K562 (cell line): ENCODE data around the gene N4BP3.

ENCODE experiments used
- CBX8 ChIP-seq: fragments of 200-600 bp; sonication (generic); IDR thresholded peaks from 2 replicates; pipeline ENCODE4 v1.6.1; 2012; ENCODE audit warnings: borderline replicate concordance, mixed run types, low read depth, mild to moderate bottlenecking, moderate library complexity, mixed read lengths, low read length, control low read depth, inconsistent platforms; ENCODE audit not compliant: poor library complexity, severe bottlenecking; ENCODE audit errors: extremely low read depth
- FOS ChIP-seq: IDR thresholded peaks from 3 replicates; pipeline ENCODE4 v1.6.1; 2011; ENCODE audit not compliant: insufficient read length; ENCODE audit errors: extremely low read depth
- ZNF589 ChIP-seq: fragments of 200-800 bp; sonication (Bioruptor generic); IDR thresholded peaks from 2 replicates; pipeline ENCODE4 v1.6.1; 2016; ENCODE audit warnings: low read depth, missing genetic modification characterization, missing compliant biosample characterization
- TF ChIP-seq, protein P1 (sequence below), 2 experiments: fragments of 450-650 bp in 1 of 2; sonication (generic) in 1 of 2; formaldehyde crosslinking in 1 of 2; IDR thresholded peaks in 1 of 2; conservative IDR thresholded peaks in 1 of 2; 2 replicates each; pipeline versions ENCODE4 v1.6.1 to v1.8.1; 2016 to 2023; ENCODE audit warnings: mild to moderate bottlenecking in 2 of 2, moderate library complexity in 2 of 2, inconsistent platforms in 1 of 2, missing genetic modification reagents in 1 of 2

- TF ChIP-seq FOS (no peak), ZNF589 (CRISPR knock-in tag) (no peak), CBX8 (no peak)
- TF ChIP-seq, protein P1, sequence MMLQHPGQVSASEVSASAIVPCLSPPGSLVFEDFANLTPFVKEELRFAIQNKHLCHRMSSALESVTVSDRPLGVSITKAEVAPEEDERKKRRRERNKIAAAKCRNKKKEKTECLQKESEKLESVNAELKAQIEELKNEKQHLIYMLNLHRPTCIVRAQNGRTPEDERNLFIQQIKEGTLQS (IDR thresholded peaks at IDR 0.05), result no peak
- TF ChIP-seq, protein P1 (CRISPR knock-in tag; conservative IDR thresholded peaks at IDR 0.05), result no peak
These were observed 1.4 kb upstream of the N4BP3 start for GRCh38 chr5:178111925-178112324.
